IPS DF 4.7 (cell line): ENCODE data around the gene ORC3.
A peak's percentile ranks its signal among the peaks of the same experiment; 100 is the strongest.

Experiments
- DNase-seq: peaks from one replicate; pipeline ENCODE4 v3.0.0-alpha.2; 2013; ENCODE audit warnings: low spot score; ENCODE audit errors: extremely low read depth

Gene ORC3

GRCh38 chr6:87589693-87590416 is at the start of gene ORC3, which contains the start of gene RARS2:
Gene ORC3, plus strand, starts transcription at chr6:87590135. Its CDS starts 34 bp downstream, at chr6:87590169.
Gene RARS2, minus strand, starts transcription at chr6:87589987. Its CDS starts 30 bp downstream, at chr6:87589957.
- DNase-seq: peak; percentile 78

GRCh38 chr6:87540539-87540938 is 49.4 kb upstream of the ORC3 start:
- no peak for DNase-seq

DNA sequence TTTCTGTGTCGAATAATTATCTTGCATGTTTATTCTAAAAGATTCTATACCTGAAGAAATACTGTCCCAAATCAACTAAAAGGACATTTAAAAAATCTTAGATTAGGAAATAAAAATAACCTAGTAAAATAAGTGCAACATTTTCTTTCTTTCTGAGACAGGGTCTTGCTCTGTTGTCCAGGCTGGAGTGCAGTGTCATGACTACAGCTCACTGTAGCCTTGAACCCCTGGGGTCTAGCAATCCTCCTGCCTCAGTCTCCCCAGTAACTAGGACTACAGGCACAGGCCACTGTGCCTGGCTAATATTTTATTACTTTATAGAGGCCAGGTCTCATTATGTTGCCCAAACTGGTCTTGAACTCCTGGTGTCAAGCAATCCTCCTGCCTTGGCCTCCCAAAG is 48.9 kb upstream of the ORC3 start:
- DNase-seq: no peak

DNA sequence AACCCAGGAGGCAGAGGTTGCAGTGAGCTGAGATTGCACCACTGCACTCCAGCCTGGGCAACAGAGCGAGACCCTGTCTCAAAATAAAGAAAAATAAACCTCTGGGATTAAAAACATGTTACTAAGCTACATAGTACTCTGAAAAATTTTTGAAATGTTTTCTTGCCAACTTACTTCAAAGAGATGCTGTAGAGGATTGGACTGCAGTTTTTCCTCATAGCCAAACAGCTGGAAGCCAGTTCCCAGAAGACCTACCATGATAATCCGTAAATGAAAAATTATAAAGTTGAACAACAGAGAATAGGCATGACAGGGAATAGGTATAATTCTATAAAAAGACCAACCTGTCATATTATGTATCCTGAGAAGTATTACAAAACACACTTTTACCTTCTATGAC is 48.2 kb upstream of the ORC3 start:
- DNase-seq: no peak

- DNase-seq: no peak
These were observed 46.0 kb upstream of the ORC3 start for GRCh38 chr6:87543696-87544473.

DNA sequence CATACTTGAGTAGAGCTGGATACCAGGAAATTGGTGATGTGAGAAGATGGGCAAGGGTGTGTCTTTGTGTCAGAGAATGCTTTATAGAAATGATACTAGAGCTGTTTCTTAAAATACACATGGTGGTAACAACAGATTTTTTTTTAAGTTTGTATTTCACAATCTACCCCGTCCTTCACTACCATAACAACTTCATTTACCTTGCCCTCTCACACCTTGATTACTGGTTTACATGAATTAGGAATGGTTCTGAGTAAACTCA is 45.5 kb upstream of the ORC3 start:
- DNase-seq: no peak

DNA sequence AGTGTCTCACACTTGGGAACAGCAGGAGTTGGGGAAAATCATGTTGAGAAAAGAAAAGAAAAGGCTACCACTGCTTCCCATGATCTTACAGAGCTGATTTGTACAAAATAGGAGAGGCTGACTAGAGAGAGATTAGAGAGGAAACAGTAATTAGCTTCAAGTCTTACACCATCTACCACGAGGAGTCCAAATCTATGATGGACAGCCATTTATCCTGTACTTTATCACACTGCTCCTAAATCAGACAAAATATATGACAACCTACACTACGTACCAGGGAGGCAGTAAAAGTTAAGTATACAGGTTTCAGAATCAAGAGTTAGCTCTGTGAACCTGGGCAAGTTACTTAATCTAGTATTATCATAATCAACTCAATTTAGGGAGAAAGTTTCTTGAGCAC is 38.1 kb upstream of the ORC3 start:
- no peak for DNase-seq

DNA sequence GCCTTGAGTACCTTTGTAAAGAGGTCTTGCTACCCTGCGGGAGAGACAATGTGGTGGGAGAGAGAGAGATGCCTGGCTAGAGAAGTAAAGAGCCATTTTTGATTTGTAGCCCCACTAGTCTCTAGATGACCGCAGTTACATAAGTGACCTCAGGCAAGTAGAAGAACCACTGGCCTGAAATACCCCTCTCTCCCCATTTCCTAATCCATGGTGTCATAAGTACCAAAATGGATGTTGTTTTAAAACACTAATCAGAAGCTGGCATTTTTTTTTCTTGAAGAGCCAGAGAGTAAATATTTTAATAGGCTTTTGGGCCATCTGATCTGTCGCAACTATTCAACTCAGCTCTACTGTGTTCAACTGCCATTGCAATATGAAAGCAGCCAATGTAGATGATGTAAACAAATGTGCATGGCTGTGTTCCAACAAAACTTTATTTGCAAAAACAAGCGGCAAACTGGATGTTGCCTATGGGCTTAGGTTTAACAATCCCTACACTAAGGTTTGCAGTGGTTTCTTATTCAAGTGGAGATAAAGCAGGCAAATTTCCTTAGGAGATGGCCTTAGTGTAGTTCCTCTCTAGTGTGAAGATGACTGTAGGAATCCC is 36.7 kb upstream of the ORC3 start:
- no peak for DNase-seq

DNA sequence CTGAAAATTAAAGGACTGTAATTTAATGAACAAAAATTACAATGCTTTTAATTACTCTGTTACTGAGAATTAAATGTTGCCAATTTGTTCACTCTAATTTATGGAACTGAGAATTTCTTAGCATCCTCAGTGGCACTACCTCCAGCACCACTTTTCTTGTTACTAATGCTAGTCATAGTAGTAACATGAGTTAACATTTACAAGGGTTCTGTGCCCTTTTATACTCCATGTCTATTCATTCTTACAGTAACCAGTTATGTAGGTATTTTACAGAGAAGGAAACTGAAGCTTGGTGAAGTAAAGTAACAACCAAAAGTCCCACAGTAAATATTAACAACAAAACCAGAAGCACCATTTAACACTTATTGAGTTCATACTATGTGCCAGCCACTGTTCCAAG is 34.4 kb upstream of the ORC3 start:
- DNase-seq: no peak

DNA sequence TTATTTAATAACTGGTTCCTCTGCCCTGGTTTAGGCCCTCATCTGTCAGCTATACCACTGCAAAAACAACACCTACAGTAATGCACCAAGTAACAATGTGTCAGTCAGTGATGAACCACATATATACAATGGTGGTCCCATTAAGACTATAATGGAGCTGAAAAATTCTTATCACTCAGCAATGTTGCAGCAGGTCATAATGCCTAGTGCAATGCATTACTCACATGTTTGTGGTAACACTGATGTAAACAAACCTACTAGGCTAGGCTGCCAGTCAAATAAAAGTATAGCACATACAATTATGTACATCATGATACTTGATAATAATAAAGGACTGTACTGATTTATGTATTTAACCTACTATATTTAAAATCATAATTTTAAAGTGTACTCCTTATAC is 31.5 kb upstream of the ORC3 start:
- DNase-seq: no peak

GRCh38 chr6:87561017-87561416 is 28.9 kb upstream of the ORC3 start:
- no peak for DNase-seq

DNA sequence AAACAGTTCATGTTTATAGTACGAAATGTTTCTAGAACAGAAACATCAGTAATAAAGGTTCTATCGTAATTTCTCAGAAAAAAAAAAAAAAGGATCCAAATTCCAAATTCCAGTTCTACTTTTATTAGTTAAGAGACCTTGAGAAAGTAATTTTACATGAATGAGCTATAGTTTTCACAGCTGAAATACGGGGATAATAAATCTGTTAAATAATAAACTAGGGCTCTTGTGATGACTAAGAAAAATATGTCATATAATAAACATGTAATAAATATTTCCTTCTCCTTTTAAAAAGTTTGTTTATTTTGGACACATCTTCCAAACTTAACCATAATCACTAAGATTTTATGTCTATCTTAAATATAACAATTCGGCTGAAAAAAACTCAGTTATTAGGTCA is 17.9 kb upstream of the ORC3 start:
- DNase-seq: no peak

DNA sequence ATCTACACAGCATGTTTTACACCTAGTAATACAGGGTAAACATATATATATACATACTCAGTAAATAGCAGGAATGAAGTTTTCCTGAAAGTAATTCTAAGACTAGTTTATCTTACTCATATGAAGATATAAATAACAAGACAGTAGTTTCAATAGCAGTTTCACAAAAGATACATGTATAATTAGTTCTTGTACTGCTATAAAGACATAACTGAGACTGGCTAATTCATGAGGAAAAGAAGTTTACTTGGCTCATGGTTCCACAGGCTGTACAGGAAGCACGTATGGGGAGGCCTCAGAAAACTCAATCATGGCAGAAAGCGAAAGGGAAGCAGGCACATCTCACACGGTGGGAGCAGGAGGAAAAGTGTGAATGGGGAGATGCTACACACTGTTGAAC is 17.1 kb upstream of the ORC3 start:
- DNase-seq: no peak

GRCh38 chr6:87573307-87574024 is 16.5 kb upstream of the ORC3 start:
- no peak for DNase-seq

DNA sequence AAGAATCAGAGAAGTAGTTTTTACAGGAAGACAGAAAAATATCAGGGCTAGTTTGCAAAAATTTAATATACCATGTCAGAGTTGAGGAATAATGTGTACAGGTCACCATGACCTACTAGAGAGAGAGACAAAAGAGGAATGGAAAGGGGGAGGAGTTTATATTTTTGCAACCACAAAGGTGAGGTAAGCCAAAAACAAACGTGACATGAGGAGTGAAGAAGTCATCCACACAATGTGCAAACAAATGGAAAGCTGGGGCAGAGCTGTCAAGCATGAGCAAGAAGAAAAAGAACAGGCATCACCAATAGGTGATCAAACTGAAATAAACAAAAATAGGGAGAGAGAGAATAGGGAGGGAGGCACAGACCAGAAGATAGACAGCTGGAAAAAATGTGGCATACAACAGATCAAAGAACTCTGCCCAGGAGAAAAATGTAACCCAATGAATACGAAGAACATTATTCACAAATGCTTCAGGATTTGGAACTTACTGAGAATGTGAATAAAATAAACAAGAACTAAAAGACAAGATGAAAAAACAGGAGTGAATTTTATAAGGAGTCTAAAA is 15.6 kb upstream of the ORC3 start:
- no peak for DNase-seq

- DNase-seq: no peak
These were observed 14.5 kb upstream of the ORC3 start for GRCh38 chr6:87575423-87575822.

GRCh38 chr6:87583822-87584221 is 6.1 kb upstream of the ORC3 start:
- DNase-seq: no peak

GRCh38 chr6:87586371-87587077 is 3.4 kb upstream of the ORC3 start:
- DNase-seq: no peak

DNA sequence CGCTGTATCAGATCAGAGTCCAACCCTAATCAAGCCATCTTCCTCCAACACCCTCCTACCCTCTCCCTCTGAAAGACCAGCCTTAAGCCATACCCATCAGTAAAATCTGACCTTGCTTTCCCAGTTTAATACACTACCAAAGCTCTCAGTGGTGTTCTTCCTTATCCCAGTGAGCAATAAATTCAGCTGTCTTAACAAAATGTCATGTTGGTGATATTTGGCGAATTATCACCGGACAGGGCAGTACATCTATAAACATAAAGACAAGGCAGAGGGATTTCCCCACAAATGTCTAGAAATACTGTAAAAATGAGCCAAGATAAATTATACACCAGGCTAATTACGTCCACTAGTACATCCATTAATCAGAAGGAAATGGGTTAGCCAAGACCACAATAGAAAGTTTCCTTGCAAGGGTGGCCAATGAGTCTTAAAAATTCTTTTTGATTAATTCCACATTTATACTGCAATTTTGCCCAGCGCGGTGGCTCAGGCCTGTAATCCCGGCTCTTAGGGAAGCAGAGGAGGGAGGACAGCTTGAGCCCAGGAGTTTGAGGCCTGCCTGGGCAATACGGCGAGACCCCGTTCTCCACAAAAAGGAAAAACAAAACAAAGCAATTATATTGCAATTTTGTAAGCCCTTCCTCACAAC is 1.1 kb upstream of the ORC3 start:
- DNase-seq: no peak

DNA sequence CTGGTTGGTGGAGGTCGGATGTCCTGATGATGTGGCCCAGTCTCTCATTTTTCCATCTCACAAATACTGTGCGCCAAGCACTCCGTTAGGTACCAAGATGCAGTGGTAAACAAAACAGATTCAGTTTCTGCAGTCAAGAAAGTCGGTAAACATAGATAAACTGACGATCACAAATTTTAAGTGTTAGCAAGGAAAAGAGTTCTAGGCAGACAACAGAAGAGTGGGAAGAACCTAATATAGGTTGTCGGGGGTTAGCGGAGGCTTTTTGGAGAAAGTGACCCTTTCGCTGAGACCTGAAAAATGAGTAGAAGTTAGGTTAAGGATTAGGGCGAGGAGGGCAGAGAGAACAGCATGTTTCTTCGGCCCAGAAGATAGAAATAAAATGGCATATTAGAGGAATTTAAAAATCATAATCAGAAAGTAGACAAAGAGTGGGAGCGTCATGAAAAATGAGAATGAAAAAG is 514 bp downstream of the ORC3 start:
- DNase-seq: no peak
